Gastroesophageal sphincter (tissue), 3 donors: Measurements from ENCODE around the gene MPC1.
A peak's percentile ranks its signal among the peaks of the same experiment; 100 is the strongest.
"Not testable (repeated sequence)": the region's sequence is repeated elsewhere in the genome, so short reads cannot be mapped to it uniquely, and the experiment has no call there.

ENCODE experiments used
- CTCF ChIP-seq, 4 experiments: fragments of 200-600 bp in 2 of 4; fragments of 450-650 bp in 2 of 4; sonication (generic) in 1 of 4; IDR thresholded peaks; one replicate each; pipeline ENCODE4 v1.5.1; 2017 to 2019; ENCODE audit warnings: antibody characterized with exemption in 4 of 4, mild to moderate bottlenecking in 2 of 4, moderate library complexity in 2 of 4
- EP300 ChIP-seq: sonication (generic); formaldehyde crosslinking; IDR thresholded peaks from one replicate; pipeline ENCODE4 v1.6.1; 2017; ENCODE audit warnings: antibody characterized with exemption, mild to moderate bottlenecking
- POLR2A ChIP-seq, 2 donors: fragments of 450-650 bp; IDR thresholded peaks; one replicate each; pipeline ENCODE4 v1.6.1; 2017; ENCODE audit warnings: antibody characterized with exemption in 2 of 2, mild to moderate bottlenecking in 2 of 2, moderate library complexity in 1 of 2
- POLR2AphosphoS5 ChIP-seq: sonication (generic); formaldehyde crosslinking; IDR thresholded peaks from one replicate; pipeline ENCODE4 v1.6.1; 2017; ENCODE audit warnings: antibody characterized with exemption

- not testable (repeated sequence) for TF ChIP-seq POLR2A (IDR thresholded peaks at IDR 0.05); POLR2AphosphoS5; EP300
- peak in 2 of 4 experiments; percentile 44 to 50 for TF ChIP-seq CTCF (IDR thresholded peaks at IDR 0.05)
These were observed 1.1 kb upstream of the MPC1 start for GRCh38 chr6:166383802-166384363.
